Esophagus muscularis mucosa (tissue), 4 donors: ENCODE data around the gene AP1B1.

Source experiments
- EP300 ChIP-seq: sonication (generic); formaldehyde crosslinking; IDR thresholded peaks from one replicate; pipeline ENCODE4 v1.6.1; 2017; ENCODE audit warnings: antibody characterized with exemption
- POLR2A ChIP-seq: fragments of 450-650 bp; IDR thresholded peaks from one replicate; pipeline ENCODE4 v1.6.1; 2017; ENCODE audit warnings: antibody characterized with exemption, moderate library complexity, mild to moderate bottlenecking, low read depth
- POLR2AphosphoS5 ChIP-seq, 2 donors: sonication (generic); formaldehyde crosslinking; IDR thresholded peaks; one replicate each; pipeline ENCODE4 v1.6.1; 2017; ENCODE audit warnings: antibody characterized with exemption in 2 of 2
- TF ChIP-seq, protein P1 (sequence below), 3 experiments: fragments of 200-600 bp in 2 of 3; fragments of 450-650 bp in 1 of 3; sonication (generic) in 2 of 3; IDR thresholded peaks; one replicate each; pipeline ENCODE4 v1.5.1; 2017 to 2019; ENCODE audit warnings: antibody characterized with exemption in 3 of 3, mild to moderate bottlenecking in 2 of 3, moderate library complexity in 1 of 3

DNA sequence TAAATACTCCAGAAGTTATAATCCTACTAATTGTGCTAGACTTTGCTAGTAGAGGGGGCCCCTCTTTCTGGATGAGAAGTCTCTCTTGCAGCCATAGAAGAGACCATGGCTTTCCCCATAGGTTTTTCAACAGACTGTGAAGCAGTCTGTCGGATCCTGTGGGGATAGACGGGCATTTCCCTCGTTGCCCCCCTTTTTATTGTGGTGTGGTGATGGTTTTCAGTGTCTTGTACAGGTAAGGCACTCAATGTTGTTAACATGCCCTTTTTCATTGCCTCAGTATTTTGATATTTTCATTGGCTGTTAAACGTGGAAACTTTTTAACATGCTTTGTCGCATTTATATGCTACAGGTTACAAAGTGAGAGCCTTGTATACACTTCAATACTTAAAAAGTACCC, 98.3 kb downstream of the AP1B1 start:
- TF ChIP-seq, protein P1, sequence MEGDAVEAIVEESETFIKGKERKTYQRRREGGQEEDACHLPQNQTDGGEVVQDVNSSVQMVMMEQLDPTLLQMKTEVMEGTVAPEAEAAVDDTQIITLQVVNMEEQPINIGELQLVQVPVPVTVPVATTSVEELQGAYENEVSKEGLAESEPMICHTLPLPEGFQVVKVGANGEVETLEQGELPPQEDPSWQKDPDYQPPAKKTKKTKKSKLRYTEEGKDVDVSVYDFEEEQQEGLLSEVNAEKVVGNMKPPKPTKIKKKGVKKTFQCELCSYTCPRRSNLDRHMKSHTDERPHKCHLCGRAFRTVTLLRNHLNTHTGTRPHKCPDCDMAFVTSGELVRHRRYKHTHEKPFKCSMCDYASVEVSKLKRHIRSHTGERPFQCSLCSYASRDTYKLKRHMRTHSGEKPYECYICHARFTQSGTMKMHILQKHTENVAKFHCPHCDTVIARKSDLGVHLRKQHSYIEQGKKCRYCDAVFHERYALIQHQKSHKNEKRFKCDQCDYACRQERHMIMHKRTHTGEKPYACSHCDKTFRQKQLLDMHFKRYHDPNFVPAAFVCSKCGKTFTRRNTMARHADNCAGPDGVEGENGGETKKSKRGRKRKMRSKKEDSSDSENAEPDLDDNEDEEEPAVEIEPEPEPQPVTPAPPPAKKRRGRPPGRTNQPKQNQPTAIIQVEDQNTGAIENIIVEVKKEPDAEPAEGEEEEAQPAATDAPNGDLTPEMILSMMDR (IDR thresholded peaks at IDR 0.05) = no peak
- TF ChIP-seq EP300 (no peak), POLR2AphosphoS5 (IDR thresholded peaks at IDR 0.05) (no peak), POLR2A (no peak)
